Measurements from ENCODE around the gene LAMA2.

GRCh38 chr6:129551486-129551885, 668.5 kb downstream of the LAMA2 start:
- TF ChIP-seq CTCF (IDR thresholded peaks at IDR 0.05 in 8 of 11, conservative IDR thresholded peaks at IDR 0.05 in 3 of 11), result no peak
- no peak for TF ChIP-seq POLR2A (IDR thresholded peaks at IDR 0.05)
- no peak for TF ChIP-seq POLR2AphosphoS5 (IDR thresholded peaks at IDR 0.05)

All from spleen (tissue), 7 donors.